COR-L47 (cell line): ENCODE results near the gene ZNF224.
A peak's percentile ranks its signal among the peaks of the same experiment; 100 is the strongest.

Source experiments
- DNase-seq: peaks from one replicate; lab custom pipeline; 2025; lab: John Stamatoyannopoulos, UW

ZNF224 gene

DNA sequence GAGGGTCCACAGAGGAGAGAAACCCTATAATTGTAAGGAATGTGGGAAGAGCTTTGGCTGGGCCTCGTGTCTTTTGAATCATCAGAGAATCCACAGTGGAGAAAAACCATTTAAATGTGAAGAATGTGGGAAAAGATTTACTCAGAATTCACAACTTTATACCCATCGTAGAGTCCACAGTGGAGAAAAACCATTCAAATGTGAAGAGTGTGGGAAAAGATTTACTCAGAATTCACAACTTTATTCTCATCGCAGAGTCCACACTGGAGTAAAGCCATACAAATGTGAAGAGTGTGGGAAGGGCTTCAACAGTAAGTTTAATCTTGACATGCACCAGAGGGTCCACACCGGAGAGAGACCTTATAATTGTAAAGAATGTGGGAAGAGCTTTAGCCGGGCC, 37.8 kb downstream of the ZNF224 start:
- no peak for DNase-seq

DNA sequence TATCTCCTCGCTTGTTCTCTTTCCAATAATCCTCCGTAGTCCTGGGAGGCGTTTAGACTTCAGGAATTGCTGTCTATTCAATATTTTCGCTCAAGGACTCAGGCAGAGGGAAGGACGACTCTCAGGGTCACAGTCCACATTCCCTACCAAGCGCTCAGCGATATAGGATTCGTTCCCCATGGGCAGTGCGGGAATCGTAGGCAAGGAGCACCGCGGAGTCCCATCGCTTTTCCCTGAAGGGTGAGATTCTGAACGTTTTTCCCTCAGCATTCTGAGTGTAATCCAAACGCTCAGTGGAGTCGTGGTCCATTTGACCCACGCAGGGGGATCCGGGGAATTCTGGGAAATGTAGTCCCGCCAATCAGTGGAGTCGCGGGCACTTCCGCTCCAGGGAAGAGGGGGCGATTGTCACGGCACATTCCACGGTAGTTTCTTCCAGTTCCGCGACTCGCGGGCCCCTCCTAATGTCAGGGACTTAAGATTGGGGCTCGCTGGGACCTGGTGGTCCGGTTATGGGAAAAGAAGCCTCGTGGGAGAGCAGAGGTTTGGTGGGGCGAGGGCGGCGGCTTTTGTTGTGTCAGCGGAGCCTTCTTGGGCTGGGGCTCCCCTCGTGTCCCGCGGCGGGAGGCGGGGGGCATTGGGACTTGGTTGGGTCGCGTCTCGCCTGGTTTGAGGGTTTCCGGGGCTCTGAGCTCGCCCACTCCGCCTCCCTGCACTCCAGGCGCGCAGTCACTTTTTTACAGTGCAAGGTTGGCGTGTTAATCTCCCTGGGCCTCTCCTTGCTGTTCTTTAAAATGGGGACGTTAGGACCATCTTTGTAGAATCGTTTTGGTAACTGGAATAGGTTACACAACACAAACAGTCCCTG, 47.3 kb downstream of the ZNF224 start, which contains the start of gene ZNF234:
Gene ZNF234, plus strand, starts transcription at position 364 of the 868 bp plus-strand sequence. CDS start 3,079 bp downstream, outside the sequence.
- DNase-seq = peak; percentile 53

DNA sequence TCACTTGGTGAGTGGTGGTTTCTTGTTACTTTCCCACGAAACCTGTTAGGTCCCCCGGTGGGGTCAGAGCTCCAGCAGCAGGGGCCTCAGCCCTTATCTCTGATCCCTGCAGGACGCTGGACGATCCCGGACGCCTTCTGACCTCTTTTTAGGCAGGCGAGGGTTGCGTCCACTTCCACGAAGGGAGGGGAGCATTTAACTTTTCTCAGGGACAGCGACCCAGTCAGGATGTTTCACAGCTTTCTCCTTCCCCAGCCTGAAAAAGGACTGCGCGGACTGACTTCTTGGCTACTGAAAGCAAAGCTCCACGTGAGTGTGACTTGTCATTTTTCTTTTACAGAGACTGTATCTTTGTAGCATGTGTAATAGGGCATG, 47.9 kb downstream of the ZNF224 start:
- no peak for DNase-seq

- no peak for DNase-seq
Measured at GRCh38 chr19:44149776-44150175, 55.6 kb downstream of the ZNF224 start.

DNA sequence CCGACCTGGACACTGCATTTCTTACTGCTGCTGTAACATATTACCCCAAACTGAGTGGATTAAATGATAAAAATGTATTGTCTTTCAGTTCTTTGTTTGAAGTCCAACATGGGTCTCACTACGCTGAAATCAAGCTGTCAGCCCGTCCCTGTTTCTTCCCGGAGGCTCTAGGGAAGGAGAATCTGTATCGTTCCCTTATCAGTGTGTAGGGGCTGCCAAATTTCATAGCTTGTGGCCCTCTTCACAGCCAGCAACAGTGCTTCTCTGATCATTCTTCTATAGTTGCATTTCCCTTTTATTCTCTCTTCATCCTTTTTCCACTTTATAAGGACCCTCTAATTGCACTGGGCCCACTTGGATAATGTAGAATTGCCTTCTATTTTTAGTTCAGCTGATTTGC, 57.3 kb downstream of the ZNF224 start:
- no peak for DNase-seq

DNA sequence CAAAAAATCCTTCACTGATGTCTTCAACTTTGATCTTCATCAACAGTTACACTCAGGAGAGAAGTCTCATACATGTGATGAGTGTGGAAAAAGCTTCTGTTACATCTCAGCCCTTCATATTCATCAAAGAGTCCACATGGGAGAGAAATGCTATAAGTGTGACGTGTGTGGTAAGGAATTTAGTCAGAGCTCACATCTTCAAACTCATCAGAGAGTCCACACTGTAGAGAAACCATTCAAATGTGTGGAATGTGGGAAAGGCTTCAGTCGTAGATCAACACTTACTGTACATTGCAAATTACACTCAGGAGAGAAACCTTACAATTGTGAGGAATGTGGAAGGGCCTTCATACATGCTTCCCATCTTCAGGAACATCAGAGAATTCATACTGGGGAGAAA, 62.3 kb downstream of the ZNF224 start:
- no peak for DNase-seq
